Measurements from ENCODE around the gene F2R. TPM values are rescaled to one million over a fixed set of nuclear protein-coding genes. Genes with fewer than 3 reads are reported as not detected.

F2R gene
- total and polyA plus RNA-seq, 2 of the 8 experiments (the other 6 are each of a cell fraction or from before 2014, with no cell fraction given): 23.8 to 29.1 TPM

DNA sequence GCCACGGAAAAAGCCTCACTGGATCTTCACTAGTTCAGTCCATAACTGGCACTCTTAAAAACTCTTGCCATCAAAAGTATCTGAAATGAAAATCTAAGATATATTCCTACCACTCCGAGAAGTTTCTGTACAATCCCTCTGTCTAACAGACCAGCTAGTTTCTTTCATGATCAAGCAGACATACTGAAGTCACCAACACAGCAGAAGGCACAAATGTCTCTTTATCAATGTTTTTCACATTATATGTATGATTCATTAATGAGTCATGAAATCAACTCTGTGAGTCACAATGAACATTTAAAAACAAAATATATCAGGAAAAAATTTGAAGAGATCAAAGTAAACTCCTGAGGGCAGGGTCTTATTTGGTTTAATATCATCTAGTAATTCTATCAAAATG, 50.8 kb downstream of the F2R start:
- no peak overlapping the region for H4K5ac ChIP-seq (ENCODE audit: insufficient read length, low read depth, low read length)
- no peak overlapping the region for H2AFZ ChIP-seq (ENCODE audit: low read length)
- H3K4me3 ChIP-seq (ENCODE audit: extremely low read depth in 1 of 4, insufficient read depth in 2 of 4, low read depth in 3 of 4, low read length in 4 of 4): no peak overlapping the region
- H3K14ac ChIP-seq (ENCODE audit: insufficient read length): no peak overlapping the region
- no peak overlapping the region for H2AK5ac ChIP-seq (ENCODE audit: low read depth, low read length)
- H2BK15ac ChIP-seq (ENCODE audit: low read length): no peak overlapping the region
- H3K23ac ChIP-seq (ENCODE audit: insufficient read length): no peak overlapping the region
- no peak for FAIRE-seq
- ChIA-PET CTCF (ENCODE audit: partially characterized antibody) (interaction anchor here (1.1 to 2.1 kb wide), 3 partner anchors 8 to 165 kb away, joined by 3 to 13 read pairs (median 4); no protein-coding TSS in a partner anchor), POLR2A (ENCODE audit: partially characterized antibody) (interaction anchor here (0.6 kb wide), 1 partner anchor 1141 kb away, joined by 3 read pairs; no protein-coding TSS in a partner anchor)
- no peaks in the 10 kb centered on the region for H3K36me3 ChIP-seq (ENCODE audit: control insufficient read depth in 2 of 4, insufficient read depth in 4 of 4, low read length in 3 of 4)
- no peak overlapping the region for H2BK5ac ChIP-seq (ENCODE audit: low read depth, low read length)
- no peak overlapping the region for H3K4me2 ChIP-seq (ENCODE audit: insufficient read depth in 1 of 2, low read depth in 2 of 2, low read length in 2 of 2)
- no peak overlapping the region for H3K56ac ChIP-seq (replicated peaks; ENCODE audit: insufficient read length, low read depth, low read length)
- H4K8ac ChIP-seq (ENCODE audit: extremely low read depth, insufficient read depth, low read length): no peak overlapping the region
- H3K23me2 ChIP-seq (ENCODE audit: low read depth, low read length): no peaks in the 10 kb centered on the region
- H3K4me1 ChIP-seq (replicated peaks in 1 of 4; ENCODE audit: control insufficient read depth in 3 of 4, insufficient read depth in 4 of 4, low read length in 3 of 4): no peaks in the 10 kb centered on the region
- no peak overlapping the region for H3K4ac ChIP-seq (replicated peaks; ENCODE audit: insufficient read length, low read depth, low read length)
- no peak overlapping the region for H2BK120ac ChIP-seq (replicated peaks; ENCODE audit: low read depth, low read length)
- no peak overlapping the region for H3K27ac ChIP-seq (ENCODE audit: low read depth, low read length)
- no peaks in the 10 kb centered on the region for H3K27me3 ChIP-seq (replicated peaks in 1 of 4; ENCODE audit: control insufficient read depth in 3 of 4, extremely low read depth in 1 of 4, insufficient read depth in 3 of 4, low read length in 3 of 4)
- H3K79me1 ChIP-seq (ENCODE audit: low read depth, low read length): no peaks in the 10 kb centered on the region
- no peak overlapping the region for H4K91ac ChIP-seq (replicated peaks; ENCODE audit: insufficient read length, low read length)
- 84% methylated on average over 2 of the region's 2 CpGs; no CpG with 5 or more reads in 1 of the 2 experiments for WGBS, 2 experiments (ENCODE audit: extremely low coverage in 1 of 2, insufficient coverage in 1 of 2, insufficient read length in 1 of 2, insufficient replicate concordance in 2 of 2, low coverage in 1 of 2, low lambda C conversion rate in 2 of 2, missing lambda C conversion rate in 1 of 2)
- no peaks in the 10 kb centered on the region; a peak in 1 of 4 replicates for H3K9me3 ChIP-seq (ENCODE audit: insufficient read depth in 2 of 2, low read depth in 1 of 2, low read length in 1 of 2)
- no peak overlapping the region for H2BK20ac ChIP-seq (ENCODE audit: low read length)
- DNase-seq (ENCODE audit: low read depth in 1 of 2, low spot score in 2 of 2): no peak
- no peak overlapping the region for H2BK12ac ChIP-seq (ENCODE audit: low read depth, low read length)
- H4K20me1 ChIP-seq (replicated peaks in 1 of 2; ENCODE audit: control insufficient read depth in 1 of 2, insufficient read depth in 2 of 2, low read length in 2 of 2): no peaks in the 10 kb centered on the region
- TF ChIP-seq CEBPB (IDR thresholded peaks at IDR 0.05; ENCODE audit: low read depth, low read length): no peak
- TF ChIP-seq RFX5 (IDR thresholded peaks at IDR 0.05; ENCODE audit: borderline replicate concordance, low read depth, low read length): no peak
- no peak for TF ChIP-seq NANOG (IDR thresholded peaks at IDR 0.05; ENCODE audit: insufficient read depth, low read depth, low read length, poor library complexity, severe bottlenecking)
- no peak for TF ChIP-seq SIRT6 (IDR thresholded peaks at IDR 0.05; ENCODE audit: low read length)
- H3K79me2 ChIP-seq (ENCODE audit: control insufficient read depth in 1 of 2, insufficient read depth in 2 of 2, low read length in 2 of 2): no peaks in the 10 kb centered on the region
- no peak overlapping the region for H3K9ac ChIP-seq (replicated peaks in 1 of 4; ENCODE audit: extremely low read depth in 1 of 4, low read depth in 3 of 4, low read length in 3 of 4)
- no peak overlapping the region for H3K18ac ChIP-seq (ENCODE audit: extremely low read depth, low read length)

Measured in H1 (cell line).